Ecto neural progenitor cell (in vitro differentiated cells): ENCODE data around the gene ICAM1.
"Not testable (repeated sequence)": the region's sequence is repeated elsewhere in the genome, so short reads cannot be mapped to it uniquely, and the experiment has no call there.

Source experiments
- DNase-seq: peaks from one replicate; pipeline ENCODE4 v3.0.0-alpha.2; 2018; ENCODE audit warnings: low spot score

ICAM1 gene

GRCh38 chr19:10270616-10271394 lies at the start of gene ICAM1:
ICAM1 (plus strand) TSS chr19:10271120; CDS start chr19:10271160, 40 bp downstream.
- peak; percentile 67 for DNase-seq

DNA sequence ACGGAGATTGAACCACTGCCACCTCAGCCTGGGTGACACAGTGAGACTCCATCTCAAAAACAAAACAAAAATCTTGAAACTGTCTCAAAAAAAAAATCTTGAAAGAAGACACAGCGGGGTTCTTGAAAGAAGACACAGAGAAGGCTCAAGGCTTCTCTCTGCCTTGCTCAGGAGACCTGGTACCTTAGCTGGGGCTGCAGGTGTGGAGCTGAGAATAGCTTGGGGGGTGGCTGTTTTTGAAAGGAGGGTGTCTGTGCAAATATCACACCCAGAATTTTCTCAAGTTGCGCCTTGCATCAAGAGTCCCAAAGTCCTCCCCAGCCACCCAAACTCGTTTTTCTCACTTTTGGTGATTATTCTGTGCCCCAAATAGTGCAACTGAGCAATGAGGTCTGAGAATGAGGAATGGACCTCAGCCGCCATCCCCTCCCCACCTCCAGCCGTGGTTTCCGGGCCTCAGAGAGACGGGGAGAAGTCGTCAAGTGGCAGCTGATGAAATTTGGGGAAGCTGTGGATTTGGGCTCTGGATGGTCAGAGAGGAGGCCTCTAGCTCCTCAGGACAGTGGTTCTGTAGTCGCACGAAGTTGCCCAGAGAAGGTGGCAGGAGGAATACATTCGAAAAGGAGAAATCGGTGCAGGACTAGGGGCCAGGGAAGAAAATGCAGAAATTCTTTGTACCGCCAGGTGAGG lies 48.6 kb upstream of the ICAM1 start:
- DNase-seq = no peak

GRCh38 chr19:10223488-10224213 lies 47.3 kb upstream of the ICAM1 start:
- DNase-seq = no peak

- DNase-seq = no peak
Measured at GRCh38 chr19:10224337-10224736, 46.6 kb upstream of the ICAM1 start.

DNA sequence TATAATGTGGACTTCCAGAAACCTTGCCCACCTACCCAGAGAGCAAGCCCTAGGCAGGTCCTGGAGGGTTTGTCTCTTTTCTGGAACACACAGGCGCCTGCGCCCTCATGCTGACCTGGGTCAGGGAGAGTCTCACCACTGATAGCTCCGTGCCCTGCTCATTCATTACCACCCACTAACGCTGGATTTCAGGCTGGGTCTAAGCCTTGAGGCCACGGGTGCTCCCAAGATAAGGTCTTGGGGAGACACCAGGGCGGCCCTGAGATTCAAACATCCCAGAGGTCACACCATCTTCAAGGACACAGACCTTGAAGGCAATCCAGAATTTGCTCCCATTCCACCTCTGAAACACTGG lies 44.9 kb upstream of the ICAM1 start:
- DNase-seq = no peak

- DNase-seq = peak; percentile 58
Measured at GRCh38 chr19:10226376-10227025, 44.4 kb upstream of the ICAM1 start.

DNA sequence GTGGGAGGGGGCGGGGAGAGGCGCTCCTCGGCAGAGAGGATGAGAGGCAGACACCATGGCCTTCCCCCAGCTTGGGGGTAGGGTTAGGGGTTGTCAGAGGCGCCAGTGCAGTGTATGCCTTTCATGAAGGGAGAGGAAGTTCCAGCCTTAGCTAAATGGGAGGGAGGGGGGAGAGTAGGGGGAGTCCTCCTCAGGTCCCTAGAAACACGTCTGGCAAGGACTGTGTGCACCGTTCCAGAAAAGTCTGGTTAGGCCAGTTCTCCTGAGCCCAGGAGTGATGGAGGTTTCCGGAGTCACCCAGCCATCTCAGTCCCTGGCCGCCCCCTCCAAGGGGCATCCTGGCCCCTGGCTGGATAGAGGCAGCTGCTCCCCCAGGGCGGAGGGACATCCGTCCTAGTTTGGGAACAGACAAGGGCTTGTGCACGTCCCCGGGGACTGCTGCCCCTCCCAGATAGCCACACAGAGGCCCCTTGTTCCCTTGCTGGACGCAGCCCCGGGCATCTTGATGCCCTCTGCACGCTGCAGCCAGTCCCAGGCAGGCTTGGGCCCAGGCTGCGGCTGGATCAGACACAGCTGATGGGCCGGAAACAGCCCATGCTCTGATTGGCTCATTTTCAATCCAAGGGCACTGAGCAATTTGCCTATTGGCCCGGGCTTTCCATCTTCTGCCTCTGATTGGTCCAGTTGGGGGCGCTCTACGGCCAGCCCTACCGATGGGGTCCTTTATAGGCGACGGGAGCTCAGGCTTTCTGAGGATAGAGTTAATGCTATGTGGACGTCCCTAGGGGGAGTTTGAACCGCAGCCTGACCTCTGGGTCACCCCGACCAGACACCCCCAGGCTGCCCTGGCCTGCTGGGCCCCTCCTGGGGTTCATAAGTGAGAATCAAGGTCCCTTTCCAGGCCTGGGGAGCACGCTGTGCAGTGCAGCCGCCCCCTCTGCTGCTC lies 43.6 kb upstream of the ICAM1 start:
- peak; percentile 71 for DNase-seq

DNA sequence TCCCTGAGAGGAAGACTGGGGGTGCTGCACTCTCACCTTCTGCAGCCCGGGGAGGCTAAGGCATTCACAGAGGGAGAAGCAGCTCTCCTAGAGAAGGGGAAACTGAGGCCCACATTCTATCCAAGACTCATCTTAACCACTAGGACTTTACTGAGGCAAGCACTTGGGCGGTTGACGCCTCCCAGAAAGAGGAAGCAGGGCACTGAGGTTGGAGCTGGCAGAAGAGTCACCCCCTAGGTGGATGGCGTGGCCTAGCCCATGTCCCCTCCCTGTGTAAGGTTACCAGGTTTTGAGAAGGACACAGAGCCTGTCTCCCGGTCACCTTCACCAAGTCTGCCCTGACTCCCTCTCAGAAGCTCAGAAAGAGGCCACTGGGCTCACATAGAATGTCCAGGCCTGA lies 42.5 kb upstream of the ICAM1 start:
- no peak for DNase-seq

- no peak for DNase-seq
Measured at GRCh38 chr19:10228920-10229319, 42.0 kb upstream of the ICAM1 start.

GRCh38 chr19:10230173-10230860 lies 40.6 kb upstream of the ICAM1 start:
- DNase-seq = peak; percentile 84

GRCh38 chr19:10230861-10231611 lies 39.9 kb upstream of the ICAM1 start, which contains the start of gene S1PR2:
S1PR2 (minus strand) TSS chr19:10231331; CDS start chr19:10224905, 6,426 bp downstream.
- peak; percentile 90 for DNase-seq

DNA sequence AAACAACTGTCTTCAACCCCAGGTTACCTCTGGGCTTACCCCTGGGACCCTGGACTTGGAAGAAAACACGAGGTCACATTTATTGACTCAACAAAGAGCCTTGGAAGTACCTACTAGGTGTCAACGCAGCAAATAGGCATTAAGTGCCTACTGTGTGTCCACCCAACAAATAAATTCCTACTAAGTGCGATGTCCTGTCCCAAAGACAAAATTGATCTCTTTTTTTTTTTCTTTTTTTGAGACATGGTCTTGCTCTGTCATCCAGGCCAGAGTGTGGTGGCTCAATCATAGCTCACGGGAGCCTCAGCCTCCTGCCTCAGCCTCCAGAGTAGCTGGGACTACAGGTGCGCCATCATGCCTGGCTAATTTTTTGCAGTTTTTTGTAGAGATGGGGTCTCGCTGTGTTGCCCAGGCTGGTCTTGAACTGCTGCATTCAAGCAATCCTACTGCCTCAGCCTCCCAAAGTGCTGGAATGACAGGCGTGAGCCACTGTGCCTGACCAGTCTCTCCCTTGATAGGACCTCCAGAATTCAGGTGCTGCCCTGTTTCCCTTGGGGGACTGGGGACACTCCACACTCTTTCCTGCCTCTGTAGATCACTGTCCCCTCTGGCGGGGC lies 39.2 kb upstream of the ICAM1 start:
- DNase-seq = no peak

- DNase-seq = no peak
Measured at GRCh38 chr19:10233946-10234345, 37.0 kb upstream of the ICAM1 start.

- no peak for DNase-seq
Measured at GRCh38 chr19:10235003-10235402, 35.9 kb upstream of the ICAM1 start.

- DNase-seq = not testable (repeated sequence)
Measured at GRCh38 chr19:10235409-10235808, 35.5 kb upstream of the ICAM1 start.

DNA sequence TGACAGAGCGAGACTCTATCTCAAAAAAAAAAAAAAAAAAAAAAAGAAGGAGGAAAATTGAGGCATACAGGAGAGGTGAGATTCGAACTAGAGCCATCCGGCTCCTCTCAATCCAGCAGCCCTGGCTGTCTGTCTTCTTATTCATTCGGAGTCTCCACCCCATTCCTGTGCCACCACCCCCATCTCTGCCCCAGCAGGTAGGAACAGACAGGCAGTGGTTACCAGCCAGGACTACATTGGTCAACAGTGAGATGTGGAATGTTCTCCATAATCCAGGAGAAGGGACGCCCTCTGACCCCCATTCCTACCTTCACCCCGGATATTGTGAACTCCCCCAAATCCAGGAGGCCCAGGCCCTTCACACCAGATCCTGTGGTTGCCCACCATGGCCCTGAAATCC lies 33.2 kb upstream of the ICAM1 start:
- no peak for DNase-seq

DNA sequence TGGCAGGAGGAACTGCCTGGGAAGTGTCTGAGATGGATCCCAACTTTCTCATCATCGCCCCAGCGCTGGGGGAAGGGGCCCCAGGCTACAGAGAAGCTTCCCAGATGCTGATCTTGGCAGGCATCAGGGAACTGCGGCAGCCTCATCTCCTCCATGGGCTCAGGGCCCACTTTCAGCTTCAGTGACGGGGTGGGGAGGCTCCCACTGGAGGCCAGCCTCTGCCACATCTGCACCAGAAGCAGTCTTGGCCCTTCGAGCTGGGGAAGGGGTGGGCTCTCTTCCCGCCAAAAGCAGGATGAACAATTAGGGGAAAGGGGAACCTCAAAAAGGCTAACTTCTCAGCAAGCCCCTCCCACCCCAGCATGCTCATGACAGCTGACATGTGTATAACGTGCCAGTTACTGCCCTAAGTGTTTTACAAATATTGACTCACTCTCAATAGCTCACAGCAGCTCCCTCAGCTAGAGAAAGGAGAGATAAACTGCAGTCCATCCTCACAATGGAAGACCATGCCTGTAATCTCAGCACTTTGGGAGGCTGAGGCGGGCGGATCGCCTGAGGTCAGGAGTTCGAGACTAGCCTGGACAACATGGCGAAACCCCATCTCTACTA lies 32.6 kb upstream of the ICAM1 start:
- DNase-seq = no peak

DNA sequence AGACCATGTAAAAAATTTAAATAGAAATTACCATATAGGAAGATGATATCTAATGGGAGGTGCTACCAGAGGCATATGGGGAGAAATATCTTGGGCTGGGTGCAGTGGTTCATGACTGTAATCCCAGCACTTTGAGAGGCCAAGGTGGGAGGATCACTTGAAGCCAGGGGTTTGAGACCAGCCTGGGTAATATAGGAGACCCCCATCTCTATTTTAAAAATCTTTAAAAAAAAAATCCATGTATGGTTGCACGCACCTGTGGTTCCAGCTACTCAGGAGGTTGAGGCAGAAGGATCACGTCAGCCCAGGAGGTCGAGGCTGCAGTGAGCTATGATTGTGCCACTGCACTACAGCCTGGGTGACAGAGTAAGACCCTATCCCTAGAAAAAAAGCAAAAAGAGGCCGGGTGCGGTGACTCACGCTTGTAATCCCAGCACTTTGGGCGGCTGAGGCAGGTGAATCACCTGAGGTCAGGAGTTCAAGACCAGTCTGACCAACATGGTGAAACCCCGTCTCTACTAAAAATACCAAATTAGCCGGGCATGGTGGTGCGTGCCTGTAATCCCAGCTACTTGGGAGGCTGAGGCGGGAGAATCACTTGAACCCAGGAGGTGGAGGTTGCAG lies 29.0 kb upstream of the ICAM1 start:
- DNase-seq = not testable (repeated sequence)
